AG08395 (cell line): ENCODE measurements around the gene BTNL2.
"Not testable (repeated sequence)": the region's sequence is repeated elsewhere in the genome, so short reads cannot be mapped to it uniquely, and the experiment has no call there.

Experiments used
- DNase-seq: peaks from one replicate; pipeline ENCODE4 v3.0.0; 2012; ENCODE audit warnings: mixed read lengths, low spot score

The BTNL2 gene

GRCh38 chr6:32370505-32370904, 36.5 kb downstream of the BTNL2 start:
- DNase-seq, result no peak

GRCh38 chr6:32369660-32370059, 37.3 kb downstream of the BTNL2 start:
- DNase-seq, result peak; percentile 77

- no peak for DNase-seq
Observed at GRCh38 chr6:32367644-32368043, 39.3 kb downstream of the BTNL2 start.

GRCh38 chr6:32359225-32359624, 47.8 kb downstream of the BTNL2 start:
- not testable (repeated sequence) for DNase-seq

DNA sequence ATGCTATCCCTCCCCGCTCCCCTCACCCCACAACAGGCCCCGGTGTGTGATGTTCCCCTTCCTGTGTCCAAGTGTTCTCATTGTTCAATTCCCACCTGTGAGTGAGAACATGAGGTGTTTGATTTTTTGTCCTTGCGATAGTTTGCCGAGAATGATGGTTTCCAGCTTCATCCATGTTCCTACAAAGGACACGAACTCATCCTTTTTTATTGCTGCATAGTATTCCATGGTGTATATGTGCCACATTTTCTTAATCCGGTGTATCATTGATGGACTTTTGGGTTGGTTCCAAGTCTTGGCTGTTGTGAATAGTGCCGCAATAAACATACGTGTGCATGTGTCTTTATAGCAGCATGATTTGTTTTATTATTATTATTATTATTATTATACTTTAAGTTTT, 48.4 kb downstream of the BTNL2 start:
- not testable (repeated sequence) for DNase-seq

GRCh38 chr6:32355018-32355417, 52.0 kb downstream of the BTNL2 start:
- no peak for DNase-seq

- no peak for DNase-seq
Observed at GRCh38 chr6:32353348-32353747, 53.6 kb downstream of the BTNL2 start.
